Activated CD8-positive, alpha-beta T cell treated with anti-CD3 and anti-CD28 coated beads for 36 hours (primary cell): ENCODE results near the gene PPA2. TPM values are rescaled to one million over a fixed set of nuclear protein-coding genes. Genes with fewer than 3 reads are reported as not detected.

Experiments
- ATAC-seq: fragments of 200-7000 bp; cut with Tn5 transposase; one replicate; pipeline ENCODE4 v1.10.0; 2021; ENCODE audit warnings: mild to moderate bottlenecking, moderate library complexity
- CTCF ChIA-PET: fragments of 350-600 bp; sonication (Branson Sonifier 250); formaldehyde crosslinking; loops from one replicate; lab custom pipeline; 2021; ENCODE audit warnings: antibody characterized with exemption; lab: Charles Lee
- POLR2A ChIA-PET: fragments of 350-600 bp; sonication (Branson Sonifier 250); formaldehyde crosslinking; loops from one replicate; lab custom pipeline; 2021; ENCODE audit warnings: antibody characterized with exemption; lab: Charles Lee
- DNase-seq: peaks from one replicate; pipeline ENCODE4 v3.0.0-alpha.2; 2020
- H3K27ac Mint-ChIP-seq: one replicate; pipeline ENCODE4 v1.8.0; 2021; ENCODE audit warnings: mild to moderate bottlenecking, mixed read lengths
- H3K27me3 Mint-ChIP-seq: one replicate; pipeline ENCODE4 v1.8.0; 2021; ENCODE audit warnings: mixed read lengths
- H3K36me3 Mint-ChIP-seq: one replicate; pipeline ENCODE4 v1.8.0; 2021; ENCODE audit warnings: low read depth, mixed read lengths
- H3K4me1 Mint-ChIP-seq: one replicate; pipeline ENCODE4 v1.8.0; 2021; ENCODE audit warnings: low read depth, mixed read lengths
- H3K4me3 Mint-ChIP-seq: one replicate; pipeline ENCODE4 v1.8.0; 2021; ENCODE audit warnings: mild to moderate bottlenecking, moderate library complexity, mixed read lengths
- H3K9me3 Mint-ChIP-seq: one replicate; pipeline ENCODE4 v1.8.0; 2021; ENCODE audit warnings: mixed read lengths
- intact Hi-C: fragments of 100-400 bp; cut with micrococcal nuclease; formaldehyde crosslinking; loops from one replicate; pipeline ENCODE4 v1.10.0; 2022
- total RNA-seq, 2 experiments: library from RNA; stranded (reverse); gene quantifications; one replicate each; pipeline ENCODE4 v1.2.3, GENCODE V29; 2021
- TF ChIP-seq, protein P1 (sequence below): fragments of 200-600 bp; IDR thresholded peaks from one replicate; pipeline ENCODE4 v1.8.0; 2022; ENCODE audit warnings: antibody characterized with exemption, mild to moderate bottlenecking

The PPA2 gene
- total RNA-seq, 2 experiments from 2014 or later, result 114 to 117 TPM

DNA sequence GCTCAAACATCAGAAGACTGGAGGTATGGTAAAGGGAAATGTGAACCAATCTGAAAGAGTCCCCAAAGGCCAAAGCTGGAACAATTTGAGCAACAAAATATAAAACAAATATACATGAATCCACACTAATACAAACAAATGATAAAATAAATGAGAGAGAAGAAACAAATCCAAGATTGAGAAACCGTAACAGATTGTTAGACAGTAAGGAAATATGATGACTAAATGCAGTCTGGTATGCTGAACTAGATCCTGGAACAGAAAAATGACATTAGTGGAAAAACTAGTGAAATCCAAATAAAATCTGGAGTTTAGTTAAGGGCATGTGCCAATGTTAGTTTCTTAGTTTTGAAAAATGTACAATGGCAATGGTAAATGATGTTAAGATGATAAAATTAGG is 15.9 kb downstream of the PPA2 start:
- POLR2A ChIA-PET, result no interaction called here
- Mint-ChIP-seq H3K27ac (no peak overlapping the region), H3K4me1 (peaks cover 46% of the 10 kb centered on the region), H3K27me3 (no peaks in the 10 kb centered on the region), H3K9me3 (peaks cover 7% of the 10 kb centered on the region), H3K4me3 (no peak overlapping the region), H3K36me3 (peaks cover 48% of the 10 kb centered on the region)
- no peak for DNase-seq
- intact Hi-C loops, result no loop called here
- TF ChIP-seq, protein P1, sequence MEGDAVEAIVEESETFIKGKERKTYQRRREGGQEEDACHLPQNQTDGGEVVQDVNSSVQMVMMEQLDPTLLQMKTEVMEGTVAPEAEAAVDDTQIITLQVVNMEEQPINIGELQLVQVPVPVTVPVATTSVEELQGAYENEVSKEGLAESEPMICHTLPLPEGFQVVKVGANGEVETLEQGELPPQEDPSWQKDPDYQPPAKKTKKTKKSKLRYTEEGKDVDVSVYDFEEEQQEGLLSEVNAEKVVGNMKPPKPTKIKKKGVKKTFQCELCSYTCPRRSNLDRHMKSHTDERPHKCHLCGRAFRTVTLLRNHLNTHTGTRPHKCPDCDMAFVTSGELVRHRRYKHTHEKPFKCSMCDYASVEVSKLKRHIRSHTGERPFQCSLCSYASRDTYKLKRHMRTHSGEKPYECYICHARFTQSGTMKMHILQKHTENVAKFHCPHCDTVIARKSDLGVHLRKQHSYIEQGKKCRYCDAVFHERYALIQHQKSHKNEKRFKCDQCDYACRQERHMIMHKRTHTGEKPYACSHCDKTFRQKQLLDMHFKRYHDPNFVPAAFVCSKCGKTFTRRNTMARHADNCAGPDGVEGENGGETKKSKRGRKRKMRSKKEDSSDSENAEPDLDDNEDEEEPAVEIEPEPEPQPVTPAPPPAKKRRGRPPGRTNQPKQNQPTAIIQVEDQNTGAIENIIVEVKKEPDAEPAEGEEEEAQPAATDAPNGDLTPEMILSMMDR, result no peak
- ATAC-seq, result no peak
- CTCF ChIA-PET, result interaction anchor here (1.0 to 5.2 kb wide), 2 partner anchors 13 to 16 kb away, joined by 3 to 25 read pairs; partner anchors contain the start of gene PPA2

DNA sequence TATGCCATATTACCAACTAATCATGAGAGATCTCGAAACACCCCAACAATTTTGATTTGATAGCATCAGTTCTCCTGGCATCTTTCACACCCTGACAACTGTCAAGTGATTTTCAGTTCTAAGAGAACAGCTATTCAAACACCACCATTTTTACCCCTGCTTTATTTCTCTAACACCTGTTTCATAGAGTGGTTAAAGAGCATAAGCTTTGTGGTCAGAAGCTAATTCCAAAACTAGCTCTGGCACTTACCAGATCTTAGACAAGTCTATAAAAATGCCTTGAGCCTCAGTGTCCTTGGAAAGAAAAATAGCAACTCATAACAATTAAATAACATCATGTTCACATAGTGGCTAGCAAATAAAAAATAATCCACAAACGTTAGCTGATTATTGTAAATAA is 17.9 kb downstream of the PPA2 start:
- H3K36me3 Mint-ChIP-seq, result peaks cover 46% of the 10 kb centered on the region
- peaks cover 38% of the 10 kb centered on the region for H3K4me1 Mint-ChIP-seq
- POLR2A ChIA-PET, result no interaction called here
- intact Hi-C loops, result no loop called here
- no peak for ATAC-seq
- H3K9me3 Mint-ChIP-seq, result no peaks in the 10 kb centered on the region
- TF ChIP-seq, protein P1, result no peak
- H3K27me3 Mint-ChIP-seq, result no peaks in the 10 kb centered on the region
- no peak overlapping the region for H3K27ac Mint-ChIP-seq
- no peak for DNase-seq
- no peak overlapping the region for H3K4me3 Mint-ChIP-seq
- CTCF ChIA-PET, result interaction anchor here (5.2 kb wide), 1 partner anchor 18 kb away, joined by 25 read pairs; the partner anchor contains the start of gene PPA2

DNA sequence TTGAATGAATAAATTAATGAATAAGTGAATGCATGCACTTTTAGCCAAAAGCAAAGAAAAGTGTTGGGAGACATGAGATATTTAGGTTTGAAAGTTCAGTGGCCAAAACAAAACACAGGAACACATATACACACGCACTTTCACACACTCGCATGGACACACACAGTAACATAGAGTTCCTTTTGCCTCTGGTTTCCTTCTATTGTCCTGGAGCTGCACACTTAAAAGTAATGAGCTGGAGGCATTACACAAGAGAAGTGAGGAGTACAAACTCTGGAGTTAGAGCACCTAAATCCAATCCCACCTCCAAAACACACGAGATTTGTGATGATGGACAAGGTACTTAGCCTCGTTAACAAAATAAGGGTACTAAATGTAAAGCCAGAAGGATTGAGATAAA is 18.7 kb downstream of the PPA2 start:
- Mint-ChIP-seq H3K4me3 (no peak overlapping the region), H3K27ac (no peak overlapping the region), H3K9me3 (no peaks in the 10 kb centered on the region), H3K36me3 (peaks cover 49% of the 10 kb centered on the region), H3K4me1 (peaks cover 33% of the 10 kb centered on the region), H3K27me3 (no peaks in the 10 kb centered on the region)
- no peak for ATAC-seq
- no peak for DNase-seq
- ChIA-PET CTCF (interaction anchor here (5.2 kb wide), 1 partner anchor 18 kb away, joined by 25 read pairs; the partner anchor contains the start of gene PPA2), POLR2A (no interaction called here)
- TF ChIP-seq, protein P1, result no peak
- intact Hi-C loops, result no loop called here

DNA sequence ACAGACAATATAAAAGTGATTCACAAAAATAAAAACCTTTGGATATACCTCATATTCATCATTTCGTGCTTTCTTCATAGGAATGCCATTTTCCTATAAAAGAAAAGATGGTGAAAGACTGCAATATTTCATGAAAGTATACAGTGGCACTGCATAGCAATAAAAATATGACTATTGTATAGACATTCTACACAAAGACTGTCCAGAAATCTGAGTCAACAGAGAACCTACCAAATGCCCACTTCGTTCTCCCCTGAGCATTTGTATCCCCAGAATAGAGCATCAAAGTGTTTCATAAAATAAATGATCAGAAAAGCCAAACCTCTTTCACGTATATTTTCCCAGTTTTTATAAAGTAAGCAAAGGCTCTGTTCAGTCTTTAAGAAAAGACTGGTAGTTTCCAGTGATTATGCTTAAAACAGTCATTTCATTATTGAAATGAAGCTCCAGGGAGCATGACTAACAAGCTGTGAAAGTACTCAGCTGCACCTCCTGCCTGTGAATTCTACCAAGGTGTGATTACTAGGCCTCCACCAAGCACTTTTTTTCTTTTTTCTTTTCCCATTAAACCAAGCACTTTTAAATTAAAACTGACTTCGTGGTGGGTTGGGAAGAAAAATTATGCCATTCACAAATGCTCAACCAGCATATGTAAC is 20.2 kb downstream of the PPA2 start:
- TF ChIP-seq, protein P1, result peak; percentile 19
- H3K4me1 Mint-ChIP-seq, result peaks cover 34% of the 10 kb centered on the region
- H3K9me3 Mint-ChIP-seq, result no peaks in the 10 kb centered on the region
- H3K4me3 Mint-ChIP-seq, result no peak overlapping the region
- ATAC-seq (peak; percentile 96), DNase-seq (peak; percentile 63)
- peaks cover 54% of the 10 kb centered on the region for H3K36me3 Mint-ChIP-seq
- no peaks in the 10 kb centered on the region for H3K27me3 Mint-ChIP-seq
- intact Hi-C loops, result no loop called here
- ChIA-PET POLR2A (interaction anchor here (1.4 kb wide), 1 partner anchor 19 kb away, joined by 7 read pairs; no protein-coding TSS in a partner anchor), CTCF (interaction anchor here (0.8 to 5.2 kb wide), 5 partner anchors 18 to 522 kb away, joined by 3 to 25 read pairs (median 3); partner anchors contain the start of gene PPA2)
- peak overlapping the region; percentile 54 for H3K27ac Mint-ChIP-seq

DNA sequence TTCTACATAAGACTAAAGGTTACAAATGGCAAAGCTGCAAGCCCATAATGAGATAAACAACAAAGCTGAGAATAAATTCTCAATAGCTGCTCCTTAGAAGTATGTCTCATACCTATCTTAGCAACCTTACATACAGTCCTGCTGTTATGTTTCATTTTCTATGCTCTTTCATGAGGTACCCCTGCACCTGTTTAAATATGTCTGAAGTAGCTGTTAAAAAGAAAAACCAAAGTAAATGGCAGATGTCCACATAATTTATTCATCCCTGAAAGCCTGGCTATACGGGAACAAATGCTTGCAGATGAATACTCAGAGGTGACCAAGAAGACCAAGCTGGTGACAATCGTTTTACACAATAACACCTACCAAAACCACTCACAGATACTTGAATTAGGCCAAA is 22.5 kb downstream of the PPA2 start:
- Mint-ChIP-seq H3K4me3 (no peak overlapping the region), H3K9me3 (no peaks in the 10 kb centered on the region), H3K27ac (peak overlapping the region; percentile 2), H3K4me1 (peaks cover 25% of the 10 kb centered on the region), H3K36me3 (peaks cover 51% of the 10 kb centered on the region), H3K27me3 (no peaks in the 10 kb centered on the region)
- ChIA-PET POLR2A (no interaction called here), CTCF (interaction anchor here (1.6 to 1.9 kb wide), 2 partner anchors 21 to 22 kb away, joined by 5 to 6 read pairs; partner anchors contain the start of gene PPA2)
- TF ChIP-seq, protein P1, result no peak
- DNase-seq (no peak), ATAC-seq (no peak)
- intact Hi-C loops, result no loop called here
